GM19372 (cell line): Measurements from ENCODE around the gene USP16.

ENCODE experiments used
- ATAC-seq: cut with Tn5 transposase; IDR thresholded peaks from one replicate; pipeline ENCODE4 v1.9.1; 2021; ENCODE audit warnings: mild to moderate bottlenecking, low read depth, moderate library complexity; ENCODE audit not compliant: unreplicated experiment

The USP16 gene

GRCh38 chr21:29080454-29080941 is 56.0 kb downstream of the USP16 start:
- no peak for ATAC-seq

GRCh38 chr21:29082046-29082815 is 57.8 kb downstream of the USP16 start:
- no peak for ATAC-seq

- no peak for ATAC-seq
Measured at GRCh38 chr21:29083306-29083705, 58.8 kb downstream of the USP16 start.

- no peak for ATAC-seq
Measured at GRCh38 chr21:29084372-29084771, 59.9 kb downstream of the USP16 start.

GRCh38 chr21:29085106-29085752 is 60.8 kb downstream of the USP16 start:
- no peak for ATAC-seq

GRCh38 chr21:29091033-29091432 is 66.6 kb downstream of the USP16 start:
- no peak for ATAC-seq

GRCh38 chr21:29092102-29092959 is 67.9 kb downstream of the USP16 start:
- no peak for ATAC-seq

GRCh38 chr21:29096218-29097015 is 71.9 kb downstream of the USP16 start:
- no peak for ATAC-seq

GRCh38 chr21:29098156-29098555 is 73.7 kb downstream of the USP16 start:
- ATAC-seq: no peak

GRCh38 chr21:29102791-29103257 is 78.4 kb downstream of the USP16 start:
- no peak for ATAC-seq
